CD4-positive, alpha-beta T cell treated with Interleukin-17A for 1 hour (primary cell): ENCODE results near the gene UGT2B15.
"Not testable (repeated sequence)": the region's sequence is repeated elsewhere in the genome, so short reads cannot be mapped to it uniquely, and the experiment has no call there.

Source experiments
- DNase-seq: peaks from one replicate; pipeline ENCODE4 v3.0.0-alpha.2; 2020

The UGT2B15 gene

GRCh38 chr4:68670479-68670939 is at the start of gene UGT2B15:
TSS of gene UGT2B15 (minus strand) at chr4:68670652. CDS start at chr4:68670618, 34 bp downstream.
- not testable (repeated sequence) for DNase-seq

GRCh38 chr4:68719075-68719473 is 48.6 kb upstream of the UGT2B15 start:
- DNase-seq = no peak

GRCh38 chr4:68718447-68719074 is 48.1 kb upstream of the UGT2B15 start:
- no peak for DNase-seq

GRCh38 chr4:68717999-68718398 is 47.5 kb upstream of the UGT2B15 start:
- DNase-seq = no peak

GRCh38 chr4:68714400-68714799 is 43.9 kb upstream of the UGT2B15 start:
- DNase-seq = no peak

- no peak for DNase-seq
Measured at GRCh38 chr4:68712207-68712606, 41.8 kb upstream of the UGT2B15 start.

GRCh38 chr4:68708566-68708965 is 38.1 kb upstream of the UGT2B15 start:
- DNase-seq = no peak

GRCh38 chr4:68703168-68703567 is 32.7 kb upstream of the UGT2B15 start:
- DNase-seq = not testable (repeated sequence)

- DNase-seq = no peak
Measured at GRCh38 chr4:68700152-68700551, 29.7 kb upstream of the UGT2B15 start.

- no peak for DNase-seq
Measured at GRCh38 chr4:68693325-68694075, 23.0 kb upstream of the UGT2B15 start.

GRCh38 chr4:68691186-68691585 is 20.7 kb upstream of the UGT2B15 start:
- no peak for DNase-seq

GRCh38 chr4:68683034-68683433 is 12.6 kb upstream of the UGT2B15 start:
- DNase-seq = no peak

- DNase-seq = not testable (repeated sequence)
Measured at GRCh38 chr4:68681298-68681697, 10.8 kb upstream of the UGT2B15 start.

- no peak for DNase-seq
Measured at GRCh38 chr4:68673143-68673542, 2.7 kb upstream of the UGT2B15 start.

GRCh38 chr4:68671217-68671616 is 765 bp upstream of the UGT2B15 start:
- not testable (repeated sequence) for DNase-seq

GRCh38 chr4:68668537-68669163 is 1.8 kb downstream of the UGT2B15 start:
- not testable (repeated sequence) for DNase-seq

- DNase-seq = not testable (repeated sequence)
Measured at GRCh38 chr4:68667551-68667950, 2.9 kb downstream of the UGT2B15 start.

GRCh38 chr4:68664721-68665120 is 5.7 kb downstream of the UGT2B15 start:
- DNase-seq = not testable (repeated sequence)

GRCh38 chr4:68662836-68663574 is 7.4 kb downstream of the UGT2B15 start:
- DNase-seq = not testable (repeated sequence)

GRCh38 chr4:68658672-68659071 is 11.8 kb downstream of the UGT2B15 start:
- no peak for DNase-seq

GRCh38 chr4:68657022-68657594 is 13.3 kb downstream of the UGT2B15 start:
- not testable (repeated sequence) for DNase-seq

- DNase-seq = not testable (repeated sequence)
Measured at GRCh38 chr4:68656445-68656973, 13.9 kb downstream of the UGT2B15 start.
